SK-N-SH treated with all-trans-retinoic acid at 6 μM for 48 hours (cell line): ENCODE results near the gene TYW1B.
"Not testable (repeated sequence)": the region's sequence is repeated elsewhere in the genome, so short reads cannot be mapped to it uniquely, and the experiment has no call there.

Source experiments
- CREB5 ChIP-seq: fragments of 250-450 bp; sonication (Bioruptor Pico); IDR thresholded peaks from 2 replicates; pipeline ENCODE4 v1.5.1; 2020; ENCODE audit warnings: low read depth, mild to moderate bottlenecking, moderate library complexity
- CSDC2 ChIP-seq: fragments of 250-450 bp; sonication (Bioruptor Pico); IDR thresholded peaks from 2 replicates; pipeline ENCODE4 v1.5.0; 2020; ENCODE audit warnings: mild to moderate bottlenecking, moderate library complexity
- GLIS3 ChIP-seq: fragments of 250-450 bp; sonication (Bioruptor Pico); IDR thresholded peaks from 2 replicates; pipeline ENCODE4 v1.5.0; 2020; ENCODE audit warnings: mild to moderate bottlenecking, moderate library complexity
- ISL1 ChIP-seq: fragments of 250-450 bp; sonication (Bioruptor Pico); IDR thresholded peaks from 2 replicates; pipeline ENCODE4 v2.1.2; 2022; ENCODE audit warnings: mild to moderate bottlenecking, moderate library complexity
- OSR1 ChIP-seq: fragments of 250-450 bp; sonication (Bioruptor Pico); IDR thresholded peaks from 2 replicates; pipeline ENCODE4 v1.8.0; 2022; ENCODE audit warnings: moderate library complexity, mild to moderate bottlenecking, inconsistent platforms
- PATZ1 ChIP-seq: fragments of 250-450 bp; sonication (Bioruptor Pico); IDR thresholded peaks from 2 replicates; pipeline ENCODE4 v1.8.0; 2020; ENCODE audit warnings: mild to moderate bottlenecking, moderate library complexity, borderline replicate concordance
- PPARA ChIP-seq: fragments of 250-450 bp; sonication (Bioruptor Pico); IDR thresholded peaks from 2 replicates; pipeline ENCODE4 v1.5.0; 2020; ENCODE audit warnings: mild to moderate bottlenecking, borderline replicate concordance
- RARB ChIP-seq: fragments of 250-450 bp; sonication (Bioruptor Pico); IDR thresholded peaks from 2 replicates; pipeline ENCODE4 v1.8.0; 2021; ENCODE audit warnings: mild to moderate bottlenecking, moderate library complexity
- TCF4 ChIP-seq: fragments of 250-450 bp; sonication (Bioruptor Pico); IDR thresholded peaks from 2 replicates; pipeline ENCODE4 v1.8.0; 2021; ENCODE audit warnings: mild to moderate bottlenecking, moderate library complexity, borderline replicate concordance
- TOX ChIP-seq: fragments of 250-450 bp; sonication (Bioruptor Pico); IDR thresholded peaks from 2 replicates; pipeline ENCODE4 v1.8.0; 2021; ENCODE audit warnings: mild to moderate bottlenecking, moderate library complexity, borderline replicate concordance
- ZC3H10 ChIP-seq: fragments of 250-450 bp; sonication (Bioruptor Pico); IDR thresholded peaks from 2 replicates; pipeline ENCODE4 v1.5.1; 2021; ENCODE audit warnings: mild to moderate bottlenecking, moderate library complexity
- ZFP30 ChIP-seq: fragments of 450-650 bp; formaldehyde crosslinking; IDR thresholded peaks from 2 replicates; pipeline ENCODE4 v1.5.0; 2022; ENCODE audit warnings: mild to moderate bottlenecking, moderate library complexity
- ZNF565 ChIP-seq: fragments of 450-650 bp; formaldehyde crosslinking; conservative IDR thresholded peaks from 2 replicates; pipeline ENCODE4 v1.5.0; 2020; ENCODE audit warnings: low read depth, mild to moderate bottlenecking, moderate library complexity

- TF ChIP-seq PATZ1 (CRISPR knock-in tag); OSR1 (CRISPR knock-in tag); TCF4 (CRISPR knock-in tag); ISL1 (CRISPR knock-in tag); RARB (CRISPR knock-in tag); TOX; CSDC2 (CRISPR knock-in tag); ZFP30 (CRISPR knock-in tag); PPARA (CRISPR knock-in tag); CREB5 (CRISPR knock-in tag); ZNF565 (CRISPR knock-in tag); ZC3H10 (CRISPR knock-in tag); GLIS3 (CRISPR knock-in tag): not testable (repeated sequence)
Measured at GRCh38 chr7:72618435-72619180, 209.4 kb downstream of the TYW1B start.
